GM19395 (cell line): ENCODE measurements around the gene ACADVL.
A peak's percentile ranks its signal among the peaks of the same experiment; 100 is the strongest.
"Not testable (repeated sequence)": the region's sequence is repeated elsewhere in the genome, so short reads cannot be mapped to it uniquely, and the experiment has no call there.

Source experiments
- ATAC-seq: cut with Tn5 transposase; IDR thresholded peaks from one replicate; pipeline ENCODE4 v1.9.1; 2021; ENCODE audit warnings: mild to moderate bottlenecking, moderate library complexity; ENCODE audit not compliant: unreplicated experiment

Gene ACADVL

GRCh38 chr17:7219812-7220592 is at the start of gene ACADVL, which contains the start of gene DLG4:
ACADVL (plus strand) TSS chr17:7219938; CDS start chr17:7219985, 47 bp downstream.
DLG4 (minus strand) TSS chr17:7219836.
- peak; percentile 59 for ATAC-seq

DNA sequence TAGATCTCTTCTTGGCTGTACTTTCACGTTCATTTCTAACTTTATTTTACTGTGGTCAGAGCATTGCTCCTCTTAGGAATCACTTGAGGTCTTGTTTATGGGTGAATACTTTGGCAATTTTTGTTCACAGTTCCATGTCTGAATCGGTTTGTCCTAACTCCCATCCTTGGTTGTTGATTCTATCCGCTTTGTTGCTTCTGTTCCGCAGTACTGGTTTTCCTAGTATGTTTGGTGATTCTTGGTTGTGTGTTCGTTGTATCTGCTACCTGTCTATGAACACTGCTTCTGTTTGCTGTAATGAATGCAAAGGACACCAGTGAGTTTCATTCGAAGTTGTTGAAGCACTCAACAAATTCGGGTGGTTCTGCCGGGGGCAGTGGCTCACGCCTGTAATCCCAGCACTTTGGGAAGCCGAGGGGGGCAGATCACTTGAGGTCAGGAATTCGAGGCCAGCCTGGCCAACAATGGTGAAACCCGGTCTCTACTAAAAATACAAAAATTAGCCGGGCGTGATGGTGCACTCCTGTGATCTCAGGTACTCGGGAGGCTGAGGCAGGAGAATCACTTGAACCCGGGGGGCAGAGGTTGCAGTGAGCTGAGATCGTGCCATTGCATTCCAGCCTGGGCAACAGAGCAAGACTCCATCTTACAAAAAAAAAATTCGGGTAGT is 47.1 kb upstream of the ACADVL start:
- ATAC-seq = not testable (repeated sequence)

GRCh38 chr17:7173687-7174602 is 45.8 kb upstream of the ACADVL start:
- no peak for ATAC-seq

GRCh38 chr17:7174603-7175326 is 45.0 kb upstream of the ACADVL start:
- ATAC-seq = no peak

- no peak for ATAC-seq
Observed at GRCh38 chr17:7175330-7175733, 44.4 kb upstream of the ACADVL start.

- ATAC-seq = no peak
Observed at GRCh38 chr17:7176107-7176840, 43.5 kb upstream of the ACADVL start.

DNA sequence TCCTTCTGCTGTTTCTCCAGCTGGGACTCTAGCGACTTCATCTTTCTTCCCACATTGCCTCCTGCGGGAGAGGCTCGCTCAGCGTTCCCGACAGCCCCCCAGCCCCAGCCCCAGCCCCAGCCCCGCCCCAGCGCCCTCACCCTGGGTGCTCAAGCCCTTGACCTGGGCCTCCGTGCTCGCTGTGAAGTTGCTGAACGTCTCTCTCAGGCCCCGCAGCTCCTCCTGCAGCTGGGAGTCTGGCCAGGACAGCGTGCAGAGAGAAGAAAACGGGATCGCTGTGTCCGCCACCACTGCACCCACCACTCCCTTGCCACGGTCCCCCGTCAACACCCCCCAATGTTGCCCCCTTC is 42.9 kb upstream of the ACADVL start:
- ATAC-seq = no peak

DNA sequence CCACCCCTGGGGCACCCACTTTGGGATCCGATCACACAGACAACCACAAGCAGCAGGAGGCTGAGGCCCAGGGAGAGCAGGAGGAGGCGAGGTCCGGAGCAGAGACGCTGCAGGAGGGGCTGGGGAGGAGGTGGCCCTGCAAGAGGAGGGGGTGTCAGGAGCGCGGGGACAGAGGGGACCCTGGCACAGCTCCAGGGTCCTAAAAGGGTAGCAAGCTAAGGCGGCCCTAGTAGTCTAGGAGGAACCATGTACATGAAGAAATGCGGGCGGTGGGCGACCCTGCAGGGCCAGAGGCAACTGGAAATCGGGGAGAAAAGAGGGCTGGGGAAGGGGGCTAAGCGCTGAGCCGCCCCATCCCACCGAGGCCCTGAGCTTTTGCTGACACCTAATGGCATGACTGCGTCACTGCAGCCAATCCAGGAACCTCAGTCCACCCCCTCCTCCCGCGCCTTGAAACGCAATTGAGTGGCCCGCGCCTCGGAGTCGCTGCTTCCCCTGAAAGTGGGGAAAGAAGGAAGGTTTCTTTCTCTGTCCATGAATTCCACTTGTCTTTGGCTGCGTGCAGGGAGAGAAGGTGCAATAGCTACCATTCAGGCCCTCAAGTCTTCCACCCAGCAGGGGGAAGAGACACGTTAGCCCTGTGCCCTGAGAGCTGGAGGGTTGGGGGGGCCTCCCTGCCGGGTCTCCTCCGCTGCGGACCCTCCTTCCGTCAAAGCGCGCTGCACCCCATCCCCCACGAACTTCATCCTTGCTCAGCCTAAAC is 42.4 kb upstream of the ACADVL start:
- no peak for ATAC-seq

- no peak for ATAC-seq
Observed at GRCh38 chr17:7177954-7178477, 41.7 kb upstream of the ACADVL start.

- ATAC-seq = no peak
Observed at GRCh38 chr17:7178973-7179316, 40.8 kb upstream of the ACADVL start.

DNA sequence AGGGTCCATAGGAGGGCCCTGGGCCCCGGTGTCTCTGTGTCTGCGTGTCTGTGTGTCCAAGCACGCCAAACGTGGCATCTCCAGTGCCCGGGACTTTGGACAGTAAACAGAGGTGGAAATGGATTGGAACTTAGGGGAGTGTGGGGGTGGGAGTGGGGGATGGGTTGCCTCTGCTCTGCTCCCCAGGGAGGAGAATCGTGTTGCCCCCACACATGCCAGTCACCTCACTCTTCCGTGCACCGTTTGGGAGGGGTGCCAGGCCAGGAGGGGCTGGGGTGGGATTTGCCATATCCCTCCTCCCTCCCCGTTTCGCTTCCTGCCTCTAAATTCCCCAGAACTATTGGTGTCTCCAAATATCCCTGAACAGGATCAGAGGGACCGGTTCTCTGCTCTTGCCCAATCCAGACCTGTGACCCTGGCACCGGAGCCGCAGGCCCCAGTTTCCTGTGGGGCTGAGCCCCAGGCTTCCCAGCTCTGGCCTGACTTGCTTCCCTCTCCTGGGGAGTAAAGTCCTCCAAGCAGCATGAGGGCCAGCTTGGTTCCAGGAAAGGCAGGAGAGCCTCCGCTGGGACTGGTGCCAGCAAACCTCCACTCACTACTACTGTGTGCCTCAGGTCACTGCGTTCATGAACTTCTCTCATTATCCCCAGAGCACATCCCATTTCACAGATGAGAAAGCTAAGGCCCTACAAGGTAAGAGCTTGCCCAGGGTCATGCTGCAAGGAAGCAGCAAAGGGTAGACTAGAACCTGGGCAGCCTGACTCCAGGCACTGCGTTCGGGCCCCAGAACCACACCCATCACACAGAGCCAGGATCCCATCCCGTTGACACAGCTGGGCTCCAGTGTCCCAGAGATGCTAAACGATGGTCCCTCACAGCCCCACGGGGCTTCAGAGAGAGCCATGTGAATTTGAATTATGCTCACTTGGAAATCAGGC is 40.2 kb upstream of the ACADVL start, which contains the start of gene ASGR1:
Gene ASGR1 (minus strand): TSS at position 54 of the 938 bp plus-strand sequence. CDS start 807 bp downstream, outside the sequence.
- no peak for ATAC-seq

- not testable (repeated sequence) for ATAC-seq
Observed at GRCh38 chr17:7182101-7182500, 37.6 kb upstream of the ACADVL start.

GRCh38 chr17:7183433-7184090 is 36.2 kb upstream of the ACADVL start:
- no peak for ATAC-seq

DNA sequence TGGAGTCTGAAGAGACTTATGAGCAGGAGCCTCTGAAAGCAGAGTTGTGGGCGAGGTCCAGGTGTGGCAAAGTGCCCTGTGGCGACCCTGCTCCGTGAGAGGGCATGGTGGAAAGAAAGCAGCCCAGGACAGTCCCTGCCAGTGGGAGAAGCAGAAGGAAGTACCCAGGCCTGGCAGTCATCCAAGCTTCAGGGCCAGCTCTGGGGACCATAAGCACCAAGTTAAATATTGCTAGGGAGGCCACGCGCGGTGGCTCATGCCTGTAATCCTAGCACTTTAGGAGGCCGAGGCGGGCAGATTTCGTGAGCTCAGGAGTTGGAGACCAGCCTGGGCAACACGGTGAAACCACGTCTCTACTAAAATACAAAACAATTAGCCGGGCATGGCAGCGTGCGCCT is 35.6 kb upstream of the ACADVL start:
- ATAC-seq = no peak

DNA sequence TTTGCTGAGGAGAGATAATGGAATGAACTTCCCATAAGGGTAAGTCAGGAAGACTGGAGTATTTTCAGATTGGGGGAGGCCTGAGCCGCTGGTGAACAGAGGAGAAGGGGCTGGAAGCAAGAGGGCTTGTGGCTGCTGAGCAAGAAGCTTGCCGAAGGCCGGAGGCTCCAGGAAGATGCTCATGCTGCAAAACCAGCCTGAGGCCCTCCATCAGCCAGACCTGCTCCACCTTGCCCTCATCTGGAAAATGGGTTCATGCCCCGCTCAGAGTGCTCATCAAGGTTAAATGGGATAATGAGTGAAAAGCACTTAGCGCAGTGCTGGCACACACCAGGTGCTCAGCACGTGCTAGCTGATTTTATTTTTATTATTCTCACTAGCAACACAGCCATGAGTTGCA is 35.1 kb upstream of the ACADVL start:
- ATAC-seq = no peak

- ATAC-seq = no peak
Observed at GRCh38 chr17:7186241-7186640, 33.5 kb upstream of the ACADVL start.

DNA sequence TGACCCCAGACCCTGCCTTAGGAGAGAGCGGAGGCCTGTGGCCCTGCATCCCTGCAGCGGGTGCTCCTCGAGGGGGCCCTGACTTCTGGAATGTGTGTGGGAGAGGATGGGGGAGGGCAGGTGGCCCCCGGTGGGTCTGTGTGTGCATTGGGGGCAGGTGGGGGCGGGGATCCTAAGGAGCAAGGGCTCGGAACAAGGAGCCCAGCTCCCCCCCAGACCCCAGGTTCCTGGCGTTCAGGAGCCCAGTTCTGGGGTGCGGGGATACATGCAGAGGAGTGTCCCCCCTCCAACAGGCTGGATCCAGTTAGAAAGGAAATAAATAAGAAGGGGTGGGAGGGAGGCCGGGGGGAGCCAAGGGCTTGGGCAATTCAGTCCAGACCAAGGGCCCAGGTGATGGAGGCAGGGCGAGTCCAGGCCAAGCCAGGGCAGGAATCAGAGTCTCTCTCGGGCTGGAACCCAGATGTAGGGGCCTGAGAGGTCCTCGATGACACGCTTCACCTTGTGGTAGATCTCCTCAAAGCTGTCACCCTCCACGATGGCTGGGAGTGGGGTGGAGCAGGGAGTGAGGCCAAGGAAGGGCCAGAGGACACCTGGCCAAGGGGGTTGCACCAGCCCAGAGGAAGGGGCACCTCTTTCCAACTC is 29.3 kb upstream of the ACADVL start:
- no peak for ATAC-seq
